Endodermal cell (in vitro differentiated cells): Measurements from ENCODE around the gene FAM120AOS. TPM values are rescaled to one million over a fixed set of nuclear protein-coding genes. Genes with fewer than 3 reads are reported as not detected.

Source experiments
- DNase-seq: peaks from one replicate; pipeline ENCODE4 v3.0.0-alpha.2; 2017
- H3K27ac ChIP-seq: 2 replicates; pipeline ENCODE4 v1.5.1; 2013; ENCODE audit warnings: mild to moderate bottlenecking, low read depth, low read length, moderate library complexity
- H3K27me3 ChIP-seq: 2 replicates; pipeline ENCODE4 v1.6.1; 2013; ENCODE audit warnings: mild to moderate bottlenecking, low read length, moderate library complexity; ENCODE audit not compliant: insufficient read depth, control insufficient read depth, poor library complexity, severe bottlenecking
- H3K36me3 ChIP-seq: 2 replicates; pipeline ENCODE4 v1.7.0; 2013; ENCODE audit warnings: mild to moderate bottlenecking, low read length, moderate library complexity; ENCODE audit not compliant: control insufficient read depth, insufficient read depth
- H3K4me1 ChIP-seq: one replicate; pipeline ENCODE4 v1.7.0; 2013; ENCODE audit warnings: low read length; ENCODE audit not compliant: control insufficient read depth, insufficient read depth
- H3K4me3 ChIP-seq: 2 replicates; pipeline ENCODE4 v1.5.1; 2013; ENCODE audit warnings: mild to moderate bottlenecking, low read length, moderate library complexity
- H3K9ac ChIP-seq: 2 replicates; pipeline ENCODE4 v1.6.1; 2013; ENCODE audit warnings: mild to moderate bottlenecking, low read length, moderate library complexity; ENCODE audit not compliant: poor library complexity, severe bottlenecking; ENCODE audit errors: extremely low read depth
- H3K9me3 ChIP-seq: 2 replicates; pipeline ENCODE4 v1.6.1; 2013; ENCODE audit warnings: mild to moderate bottlenecking, low read length, moderate library complexity; ENCODE audit not compliant: control insufficient read depth
- H3K27ac Mint-ChIP-seq: 2 replicates; pipeline ENCODE4 v1.8.0; 2020; ENCODE audit warnings: mixed read lengths
- H3K27me3 Mint-ChIP-seq: 2 replicates; pipeline ENCODE4 v1.8.0; 2021; ENCODE audit warnings: mild to moderate bottlenecking, mixed read lengths; ENCODE audit not compliant: insufficient read depth
- H3K36me3 Mint-ChIP-seq: 2 replicates; pipeline ENCODE4 v1.8.0; 2020; ENCODE audit warnings: low read depth, mixed read lengths
- H3K4me1 Mint-ChIP-seq: 2 replicates; pipeline ENCODE4 v1.8.0; 2020; ENCODE audit warnings: mixed read lengths
- H3K4me3 Mint-ChIP-seq: 2 replicates; pipeline ENCODE4 v1.8.0; 2020; ENCODE audit warnings: mild to moderate bottlenecking, moderate library complexity, mixed read lengths
- H3K9me3 Mint-ChIP-seq: 2 replicates; pipeline ENCODE4 v1.8.0; 2020; ENCODE audit warnings: mild to moderate bottlenecking, mixed read lengths
- WGBS, 2 experiments: methylation state at CpG; one replicate each; pipeline versions ENCODE4 v1.1.5 to v1.1.7; 2013; ENCODE audit warnings: missing lambda C conversion rate in 2 of 2, mixed read lengths in 1 of 2; ENCODE audit not compliant: insufficient coverage in 1 of 2, insufficient read length in 1 of 2; 5-methylcytosine and 5-hydroxymethylcytosine counted together
- total RNA-seq, 2 donors: library from RNA; stranded (reverse); fragmentation: NEBNext Ultra II Directional in 1 of 2; extraction: Animal tissue kit (Norgen Biotek cat#: 25700) in 1 of 2; gene quantifications; 2 replicates in 1 of 2; 3 replicates in 1 of 2; pipeline ENCODE4 v1.2.1, GENCODE V29; 2021
- TF ChIP-seq, protein P1 (sequence below): fragments of 200-600 bp; sonication (generic); conservative IDR thresholded peaks from 2 replicates; pipeline ENCODE4 v1.5.0; 2021; ENCODE audit warnings: antibody characterized with exemption, mild to moderate bottlenecking

FAM120AOS gene
- total RNA-seq, 2 donors from 2014 or later, result 44.9 to 47.0 TPM

DNA sequence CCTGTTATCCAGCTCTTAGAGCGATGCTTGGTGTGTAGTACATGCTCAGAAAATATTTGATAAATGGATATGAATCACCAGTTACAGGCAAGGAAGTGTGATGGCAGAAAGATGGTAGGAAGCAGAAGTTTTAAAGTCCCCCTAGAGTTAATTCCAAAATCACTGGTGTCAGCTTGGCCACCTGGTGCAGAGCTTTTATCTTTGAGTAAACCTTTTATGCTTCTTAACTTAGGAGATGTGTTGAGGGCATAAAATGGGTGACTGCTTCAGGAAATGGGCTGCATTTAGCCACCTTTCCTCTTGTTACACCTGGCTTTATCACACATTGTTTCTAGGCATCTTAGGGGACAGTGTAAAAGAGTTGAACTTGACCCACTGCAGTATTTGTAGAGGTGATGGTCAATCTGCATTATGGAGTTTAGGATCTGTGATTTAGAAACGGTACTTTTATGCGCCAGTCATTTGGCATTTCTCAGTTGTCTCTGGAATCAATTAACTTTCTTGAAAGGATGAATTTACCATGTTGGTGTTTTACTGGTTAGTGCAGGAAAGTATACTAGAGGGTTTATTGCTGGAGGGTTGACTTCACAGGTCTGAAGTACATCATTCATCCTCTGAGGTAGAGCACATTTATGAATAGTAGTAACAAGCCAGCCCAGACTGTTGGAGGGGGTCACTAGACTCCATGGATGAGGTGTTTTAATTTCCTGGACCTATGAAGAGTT, 7.5 kb upstream of the FAM120AOS start:
- DNase-seq, result no peak
- no peaks in the 10 kb centered on the region for H3K9me3 Mint-ChIP-seq
- Histone ChIP-seq H3K27ac (no peak overlapping the region), H3K27me3 (no peaks in the 10 kb centered on the region), H3K4me1 (no peaks in the 10 kb centered on the region), H3K36me3 (peaks cover 9% of the 10 kb centered on the region), H3K9me3 (no peaks in the 10 kb centered on the region), H3K4me3 (no peak overlapping the region), H3K9ac (no peak overlapping the region)
- 92 to 96% methylated on average over 3 of the region's 3 CpGs for WGBS, 2 experiments
- peaks cover 3% of the 10 kb centered on the region for H3K36me3 Mint-ChIP-seq
- no peak overlapping the region for H3K4me3 Mint-ChIP-seq
- peak overlapping the region; percentile 30 for H3K27ac Mint-ChIP-seq
- H3K4me1 Mint-ChIP-seq, result peaks cover 49% of the 10 kb centered on the region
- TF ChIP-seq, protein P1, sequence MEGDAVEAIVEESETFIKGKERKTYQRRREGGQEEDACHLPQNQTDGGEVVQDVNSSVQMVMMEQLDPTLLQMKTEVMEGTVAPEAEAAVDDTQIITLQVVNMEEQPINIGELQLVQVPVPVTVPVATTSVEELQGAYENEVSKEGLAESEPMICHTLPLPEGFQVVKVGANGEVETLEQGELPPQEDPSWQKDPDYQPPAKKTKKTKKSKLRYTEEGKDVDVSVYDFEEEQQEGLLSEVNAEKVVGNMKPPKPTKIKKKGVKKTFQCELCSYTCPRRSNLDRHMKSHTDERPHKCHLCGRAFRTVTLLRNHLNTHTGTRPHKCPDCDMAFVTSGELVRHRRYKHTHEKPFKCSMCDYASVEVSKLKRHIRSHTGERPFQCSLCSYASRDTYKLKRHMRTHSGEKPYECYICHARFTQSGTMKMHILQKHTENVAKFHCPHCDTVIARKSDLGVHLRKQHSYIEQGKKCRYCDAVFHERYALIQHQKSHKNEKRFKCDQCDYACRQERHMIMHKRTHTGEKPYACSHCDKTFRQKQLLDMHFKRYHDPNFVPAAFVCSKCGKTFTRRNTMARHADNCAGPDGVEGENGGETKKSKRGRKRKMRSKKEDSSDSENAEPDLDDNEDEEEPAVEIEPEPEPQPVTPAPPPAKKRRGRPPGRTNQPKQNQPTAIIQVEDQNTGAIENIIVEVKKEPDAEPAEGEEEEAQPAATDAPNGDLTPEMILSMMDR, result no peak
- H3K27me3 Mint-ChIP-seq, result no peaks in the 10 kb centered on the region

- Histone ChIP-seq H3K27ac (no peak overlapping the region), H3K36me3 (peaks cover 9% of the 10 kb centered on the region), H3K27me3 (no peaks in the 10 kb centered on the region), H3K9ac (no peak overlapping the region), H3K9me3 (no peaks in the 10 kb centered on the region), H3K4me1 (no peaks in the 10 kb centered on the region), H3K4me3 (no peak overlapping the region)
- TF ChIP-seq, protein P1, result no peak
- Mint-ChIP-seq H3K9me3 (no peaks in the 10 kb centered on the region), H3K27me3 (no peaks in the 10 kb centered on the region), H3K4me3 (no peak overlapping the region), H3K36me3 (peaks cover 3% of the 10 kb centered on the region), H3K27ac (peak overlapping the region; percentile 8), H3K4me1 (peaks cover 37% of the 10 kb centered on the region)
- no peak for DNase-seq
These were observed 6.1 kb upstream of the FAM120AOS start for GRCh38 chr9:93459432-93459847.

DNA sequence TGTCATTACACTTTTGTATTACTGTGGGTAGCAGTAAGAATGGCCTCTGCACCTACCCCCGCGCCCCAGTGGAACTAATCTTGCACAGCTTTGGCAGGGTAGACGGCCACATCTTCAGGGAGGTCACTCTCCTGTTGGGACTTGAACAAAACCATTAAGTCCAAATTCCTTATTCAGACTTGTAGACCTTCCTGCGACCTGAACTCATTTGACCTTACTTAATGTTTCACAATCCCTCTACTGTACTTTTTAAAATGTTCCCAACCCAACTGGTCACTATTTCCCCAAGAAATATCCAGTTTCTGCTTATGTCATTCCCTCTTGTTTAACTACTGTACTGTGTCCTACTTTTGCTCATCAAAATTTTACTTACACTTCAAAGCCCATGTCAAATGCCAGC, 5.3 kb upstream of the FAM120AOS start:
- Mint-ChIP-seq H3K4me3 (no peak overlapping the region), H3K27me3 (no peaks in the 10 kb centered on the region), H3K36me3 (peaks cover 3% of the 10 kb centered on the region), H3K27ac (peak overlapping the region; percentile 25), H3K4me1 (peaks cover 35% of the 10 kb centered on the region), H3K9me3 (no peaks in the 10 kb centered on the region)
- DNase-seq, result no peak
- TF ChIP-seq, protein P1, result no peak
- Histone ChIP-seq H3K36me3 (peaks cover 9% of the 10 kb centered on the region), H3K9me3 (no peaks in the 10 kb centered on the region), H3K27ac (no peak overlapping the region), H3K4me1 (no peaks in the 10 kb centered on the region), H3K27me3 (no peaks in the 10 kb centered on the region), H3K9ac (no peak overlapping the region), H3K4me3 (no peak overlapping the region)
- WGBS, 2 experiments, result 90 to 93% methylated on average over 2 to 4 of the region's 4 CpGs
